DOHH2 (cell line): ENCODE measurements around the gene DNPH1.

Source experiments
- CTCF ChIP-seq: fragments of 200-600 bp; sonication (generic); IDR thresholded peaks from one replicate; pipeline ENCODE4 v1.5.1; 2014; ENCODE audit warnings: antibody characterized with exemption, mild to moderate bottlenecking, low read depth, low read length; ENCODE audit not compliant: poor library complexity, severe bottlenecking
- EZH2phosphoT487 ChIP-seq: fragments of 200-600 bp; sonication (generic); IDR thresholded peaks from 2 replicates; pipeline ENCODE4 v1.6.1; 2017; ENCODE audit warnings: borderline replicate concordance, mild to moderate bottlenecking, antibody characterized with exemption, low read length, moderate library complexity, mixed read lengths

- TF ChIP-seq CTCF (no peak), EZH2phosphoT487 (no peak)
Measured at GRCh38 chr6:43269273-43270007, 40.2 kb upstream of the DNPH1 start.
